Eye (tissue), 1 donor: Measurements from ENCODE around the gene DNASE1L2.
A peak's percentile ranks its signal among the peaks of the same experiment; 100 is the strongest.

Source experiments
- DNase-seq: peaks from one replicate; pipeline ENCODE4 v3.0.0-alpha.2; 2015

Gene DNASE1L2

DNA sequence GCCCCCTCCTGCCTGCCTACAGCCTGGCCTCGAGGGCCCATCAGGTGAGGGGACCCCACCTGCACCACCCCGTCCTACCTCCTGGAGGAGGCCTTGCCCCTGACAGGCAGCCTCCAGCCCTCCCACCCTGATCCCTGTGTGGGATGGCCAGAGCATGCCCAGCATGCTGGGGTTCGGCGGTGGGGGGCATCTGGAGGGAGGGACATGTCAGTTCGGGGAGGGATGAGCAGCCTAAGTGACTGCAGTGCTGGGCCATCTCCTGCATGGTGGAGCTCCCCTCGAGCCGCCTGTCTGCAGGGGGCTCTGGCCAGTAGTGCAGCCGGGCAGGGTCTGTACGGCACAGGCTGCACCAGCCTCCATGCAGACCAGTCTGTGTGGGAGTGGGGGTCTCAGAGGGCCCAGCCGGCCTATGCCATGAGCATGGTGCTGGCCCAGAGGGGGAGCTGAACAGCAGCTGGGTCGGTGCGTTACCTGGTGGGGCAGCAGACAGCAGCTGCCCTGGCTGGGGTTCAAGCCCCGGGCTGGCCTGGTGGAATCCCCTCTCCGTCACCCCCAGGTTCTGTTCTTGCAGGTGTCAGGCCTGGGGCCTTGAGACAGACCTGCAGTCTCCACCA, 35.7 kb downstream of the DNASE1L2 start:
- no peak for DNase-seq

DNA sequence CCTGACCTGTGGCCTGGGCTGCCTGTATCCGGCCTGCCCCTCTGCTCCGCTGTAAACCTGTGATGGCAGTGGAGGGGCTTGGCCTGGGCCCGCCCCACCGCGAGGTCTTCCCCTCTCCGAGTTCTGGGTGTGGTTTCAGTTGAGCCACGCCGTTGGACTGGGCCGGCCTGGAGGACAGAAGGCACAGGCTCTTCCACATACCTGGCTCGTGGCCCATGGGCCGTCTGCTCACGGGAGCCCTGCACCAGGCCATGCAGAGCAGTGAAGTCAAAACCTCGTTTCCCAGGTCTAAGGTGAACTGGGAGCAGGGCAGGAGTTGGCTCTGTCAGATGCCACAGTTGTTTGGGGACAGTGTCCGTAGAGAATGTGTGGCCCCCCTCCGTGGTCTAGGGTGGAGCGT, 37.2 kb downstream of the DNASE1L2 start:
- no peak for DNase-seq

DNA sequence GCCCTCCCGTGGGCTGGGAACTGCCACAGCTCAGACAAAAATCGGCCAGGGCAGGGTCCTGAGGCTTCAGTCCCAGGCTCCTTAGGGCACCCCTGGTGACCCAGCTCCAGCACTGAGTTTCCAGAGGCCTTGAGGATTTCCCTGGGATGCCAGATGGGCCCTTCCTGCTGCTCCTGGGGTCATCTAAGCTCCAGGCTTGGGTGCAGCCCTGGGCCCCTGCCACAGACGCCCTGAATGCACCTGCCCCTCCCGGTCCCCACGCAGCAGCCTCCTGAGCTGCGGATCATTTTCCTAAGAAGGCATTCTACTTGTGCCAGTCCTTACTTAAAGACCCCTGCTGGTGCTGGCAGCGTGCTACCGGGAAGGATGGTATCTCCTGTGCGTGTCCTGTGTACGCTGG, 37.7 kb downstream of the DNASE1L2 start:
- no peak for DNase-seq

DNA sequence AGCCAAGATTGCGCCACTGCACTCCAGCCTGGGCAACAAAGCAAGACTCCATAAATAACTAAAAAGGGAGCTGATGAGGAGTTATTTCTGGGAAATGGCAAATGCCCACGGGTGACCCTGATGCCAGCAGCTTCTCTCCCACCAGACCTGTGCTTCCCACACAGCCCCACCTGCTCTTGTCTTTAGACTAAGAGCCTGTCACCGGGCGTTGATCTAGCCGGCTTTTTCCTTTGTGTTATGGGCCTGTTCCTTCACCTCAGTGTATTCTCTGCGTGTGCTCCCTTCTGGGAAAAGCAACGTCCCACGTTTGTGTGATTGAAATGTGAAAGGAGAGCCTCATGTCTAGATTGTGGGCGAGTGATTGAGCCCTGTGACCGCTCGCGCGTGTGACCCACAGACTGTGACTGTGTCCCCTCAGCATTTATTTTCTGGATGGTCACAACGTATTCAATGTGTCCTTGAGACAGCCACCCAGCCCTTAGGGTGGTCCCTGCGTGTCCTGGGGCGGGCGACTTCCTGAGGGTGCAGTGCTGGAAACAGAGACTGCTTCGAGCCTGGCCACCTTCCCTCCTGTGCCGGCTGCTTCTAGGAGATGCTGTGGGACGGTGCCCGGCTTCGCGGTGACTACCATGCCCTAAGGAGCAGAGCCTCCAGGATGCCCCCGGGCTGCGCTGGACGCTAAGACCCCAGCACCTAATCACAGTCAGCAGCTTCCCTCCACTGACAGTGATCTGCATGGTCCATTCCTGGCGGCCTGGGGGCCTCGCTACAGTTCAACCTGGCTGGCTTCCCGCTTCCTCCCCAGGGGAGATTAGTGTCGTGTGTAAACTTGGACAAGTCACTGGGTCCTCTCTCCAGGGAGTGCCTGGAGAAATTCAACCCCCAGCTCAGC, 39.5 kb downstream of the DNASE1L2 start:
- DNase-seq = no peak

DNA sequence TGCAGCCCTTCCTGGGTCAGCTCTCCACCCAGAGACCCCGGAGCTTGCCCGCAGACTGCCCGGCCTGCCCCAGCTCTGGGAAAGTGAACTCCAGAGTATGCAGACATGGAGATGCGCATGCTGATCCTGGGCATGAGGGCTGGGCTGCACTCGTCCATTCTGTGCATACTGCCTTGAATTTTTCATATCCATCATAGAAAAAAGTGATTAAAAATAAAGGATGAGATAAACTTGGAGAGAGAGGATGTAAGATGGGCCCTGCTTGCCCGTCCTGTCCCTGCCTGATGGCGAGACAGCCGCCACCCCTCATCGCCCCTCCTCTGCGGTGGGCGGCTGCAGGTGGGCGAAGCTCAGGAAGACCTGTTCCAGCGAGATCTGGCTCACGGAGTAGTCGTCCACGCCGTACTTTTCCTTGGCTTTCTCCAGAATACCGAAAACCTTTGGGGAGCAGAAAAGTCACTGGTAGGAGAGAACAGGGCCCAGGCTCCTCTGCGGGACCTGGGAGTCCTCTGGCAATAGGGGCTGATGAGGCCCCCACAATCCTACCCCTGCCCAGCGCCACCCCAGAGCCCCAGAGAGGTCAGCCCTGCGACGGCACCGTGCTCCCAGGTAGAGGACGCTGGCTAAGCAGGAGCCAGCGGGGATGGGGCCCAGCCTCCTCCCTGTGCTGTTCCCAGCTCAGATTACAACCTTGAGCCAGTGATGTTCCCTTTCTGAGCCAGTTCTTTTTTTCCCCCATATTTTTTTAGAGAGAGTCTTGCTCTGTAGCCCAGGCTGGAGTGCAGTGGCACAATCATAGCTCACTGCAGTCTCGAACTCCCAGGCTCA, 40.3 kb downstream of the DNASE1L2 start:
- no peak for DNase-seq

DNA sequence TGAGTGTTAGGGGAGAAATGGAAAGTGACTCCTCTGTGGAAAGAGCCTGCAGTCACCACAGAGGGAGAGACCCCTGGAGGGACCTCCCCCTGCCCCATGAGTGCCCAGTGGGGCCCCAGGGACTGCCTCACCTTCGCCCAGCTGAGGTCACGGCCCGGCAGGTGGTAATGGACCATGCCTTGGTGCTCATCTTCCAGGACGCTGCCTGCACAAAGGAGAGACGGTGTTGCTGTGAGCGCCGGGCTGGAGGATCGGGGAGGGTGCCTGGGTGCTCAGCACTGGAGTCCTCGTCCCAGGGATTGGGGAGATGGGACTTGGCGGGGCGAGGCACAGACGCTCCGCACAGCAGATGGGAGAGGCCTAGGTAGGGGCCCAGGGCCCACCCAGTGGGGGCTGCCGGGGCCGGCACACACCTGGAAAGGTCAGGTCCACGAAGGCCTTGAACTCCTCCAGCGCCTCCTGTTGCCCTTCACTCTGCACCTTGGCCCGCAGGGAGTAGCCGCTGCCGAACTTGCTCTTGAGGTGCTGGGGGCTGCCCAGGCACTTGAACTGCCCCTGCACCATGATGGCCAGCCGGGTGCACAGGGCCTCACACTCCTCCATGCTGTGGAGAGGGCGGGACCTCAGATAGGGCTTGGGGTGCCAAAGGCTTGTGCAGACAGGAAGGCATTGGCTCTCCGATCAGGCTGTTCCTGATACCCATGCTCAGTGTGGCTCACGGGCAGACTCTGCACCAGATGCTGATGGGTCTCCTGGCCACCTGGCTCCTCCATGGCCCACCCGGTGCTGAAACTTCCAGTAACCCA, 41.4 kb downstream of the DNASE1L2 start:
- DNase-seq = no peak

DNA sequence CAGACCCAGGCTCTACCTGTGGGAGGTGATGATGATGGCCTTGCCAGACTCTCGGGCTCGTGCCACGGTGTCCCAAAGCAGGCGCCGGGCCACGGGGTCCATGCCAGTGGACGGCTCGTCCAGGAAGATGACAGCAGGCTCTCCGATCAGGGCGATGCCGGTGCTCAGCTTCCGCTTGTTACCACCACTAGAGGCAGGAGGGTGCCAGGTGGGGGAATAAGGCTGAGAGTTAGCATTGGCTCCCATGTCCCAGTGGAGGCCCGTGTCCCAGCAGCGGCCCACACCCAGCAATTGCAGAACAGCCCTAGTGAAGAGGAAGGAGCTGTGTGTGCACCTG, 42.0 kb downstream of the DNASE1L2 start:
- no peak for DNase-seq

DNA sequence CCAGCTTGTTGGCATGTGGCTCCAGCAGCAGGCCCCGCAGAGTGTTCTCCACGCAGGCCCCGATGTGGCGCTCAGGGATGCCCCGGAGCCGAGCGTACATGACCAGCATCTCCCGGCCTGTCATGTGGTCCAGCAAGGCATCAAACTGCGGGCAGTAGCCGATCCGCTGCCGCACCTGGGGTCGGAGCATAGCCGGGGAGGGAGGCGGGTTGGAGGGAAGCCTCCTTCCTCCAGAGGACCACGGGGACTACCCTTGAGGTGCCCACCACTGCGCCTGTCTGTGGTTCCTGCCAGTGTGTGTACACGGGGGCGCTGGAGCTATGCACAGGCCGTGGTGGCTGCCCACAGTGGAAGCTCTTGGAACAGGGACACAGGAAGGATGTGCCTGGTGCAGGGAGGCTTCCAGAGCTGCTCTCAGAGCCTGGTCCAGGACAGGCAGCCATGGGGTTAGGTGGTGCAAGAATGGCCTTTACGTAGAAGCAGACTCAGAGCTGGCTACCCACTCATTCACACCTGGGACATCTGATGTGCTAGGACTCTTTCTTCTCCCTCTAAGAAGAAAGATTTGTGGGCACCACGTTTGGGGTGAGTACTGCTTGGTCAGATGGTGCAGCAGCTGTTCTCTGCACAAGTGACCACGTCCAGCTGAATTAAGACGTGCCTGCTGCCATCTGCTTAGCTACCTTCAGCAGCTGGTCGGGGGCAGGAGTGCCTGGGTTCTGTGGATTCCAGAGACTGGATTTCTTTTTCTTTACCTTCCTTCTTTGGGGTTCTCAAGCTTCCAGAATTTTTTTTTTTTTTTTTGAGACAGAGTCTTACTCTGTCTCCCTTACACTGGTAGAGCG, 42.9 kb downstream of the DNASE1L2 start:
- DNase-seq = peak; percentile 31

DNA sequence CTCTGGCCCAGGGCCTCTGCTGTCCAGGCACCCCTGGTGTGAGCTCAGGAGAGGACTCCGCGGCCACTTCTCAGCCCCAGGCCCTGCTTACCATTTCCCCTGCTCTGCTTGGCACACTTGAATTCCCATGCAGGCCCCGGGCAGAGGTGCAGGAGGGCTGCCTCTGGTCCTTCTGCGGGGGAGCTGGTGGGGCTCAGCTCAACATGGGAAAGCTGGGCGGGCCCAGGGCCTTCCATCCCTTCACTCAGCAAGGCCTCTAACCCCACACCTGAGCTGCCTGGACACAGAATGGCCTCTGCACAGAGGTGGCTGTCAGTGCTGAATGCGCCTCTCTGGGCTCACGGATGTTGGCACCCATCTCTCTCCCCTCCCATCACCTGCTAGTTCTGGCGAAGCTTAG, 44.2 kb downstream of the DNASE1L2 start:
- DNase-seq = no peak

DNA sequence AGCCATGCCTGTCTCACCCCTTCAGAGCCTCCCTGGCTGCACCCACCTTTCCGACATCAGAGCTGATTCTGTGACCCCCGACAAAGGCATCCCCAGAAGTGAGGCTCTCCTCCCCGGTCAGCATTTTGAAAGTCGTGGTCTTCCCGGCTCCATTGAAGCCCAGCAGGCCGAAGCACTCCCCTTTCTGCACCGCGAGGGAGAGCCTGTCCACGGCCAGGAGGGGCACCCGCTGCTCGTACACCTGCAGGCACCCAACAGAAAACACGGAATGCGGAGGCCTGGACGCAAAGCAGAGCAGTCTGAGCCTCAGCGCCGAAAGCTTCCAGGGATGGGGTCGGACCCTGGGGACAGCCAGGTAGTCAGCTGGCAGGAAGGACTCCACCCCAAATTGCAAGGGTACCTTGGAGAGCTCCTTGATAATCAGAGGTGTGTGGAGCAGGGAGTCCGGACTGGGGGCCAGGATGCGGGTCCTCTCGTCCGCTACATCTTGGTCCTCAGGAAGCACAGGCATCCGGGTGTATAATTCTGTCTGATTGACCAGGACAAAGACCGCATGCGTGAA, 44.8 kb downstream of the DNASE1L2 start:
- DNase-seq = no peak

DNA sequence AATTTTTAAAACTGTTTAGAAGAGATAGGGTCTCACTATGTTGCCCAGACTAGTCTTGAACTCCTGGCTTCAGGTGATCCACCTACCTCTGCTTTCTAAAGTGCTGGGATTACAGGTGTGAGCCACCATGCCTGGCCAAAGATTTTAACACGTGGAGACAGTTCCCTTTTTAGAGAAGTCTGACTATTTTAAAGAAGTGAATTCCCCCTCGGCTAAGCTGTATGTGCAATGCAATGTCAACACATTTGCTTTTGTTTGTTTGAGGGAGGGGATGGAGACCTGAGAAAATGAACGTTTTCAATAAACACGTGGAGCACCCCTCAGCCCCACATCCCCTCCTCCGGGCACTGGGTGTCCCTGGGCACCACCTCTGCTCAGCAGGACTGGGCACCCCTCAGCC, 46.0 kb downstream of the DNASE1L2 start:
- DNase-seq = no peak

DNA sequence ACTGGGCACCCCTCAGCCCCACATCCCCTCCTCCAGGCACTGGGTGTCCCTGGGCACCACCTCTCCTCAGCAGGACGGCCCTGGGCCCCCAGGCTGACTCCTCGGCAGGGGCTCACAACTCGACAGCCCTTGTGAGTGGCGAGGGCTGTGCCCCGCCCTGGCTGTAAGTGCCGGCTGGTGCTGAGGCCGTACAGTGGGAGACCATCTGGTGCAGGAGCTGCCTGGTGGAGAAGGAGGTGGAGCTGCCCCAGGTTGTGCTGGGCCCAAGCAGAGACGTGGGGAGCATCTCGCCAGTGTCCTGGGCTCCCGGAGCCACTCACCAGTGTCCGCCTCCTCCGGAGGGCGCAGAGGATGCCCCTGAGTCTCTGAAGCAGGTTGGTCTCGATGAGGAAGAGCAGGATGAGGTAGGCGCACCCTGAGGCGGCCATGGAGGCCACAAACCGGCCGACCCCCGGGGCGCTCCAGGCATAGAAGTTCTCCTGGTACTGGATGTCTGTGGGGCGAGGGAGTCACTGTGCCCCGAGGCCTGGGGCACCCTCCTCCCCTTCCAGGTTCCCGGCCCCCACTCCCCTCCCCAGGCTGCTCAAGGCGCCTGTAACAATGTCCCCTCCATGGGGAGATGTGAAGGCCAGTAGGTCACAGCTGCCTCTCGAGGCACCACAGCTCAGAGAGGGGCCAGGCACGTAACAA, 46.8 kb downstream of the DNASE1L2 start:
- DNase-seq = no peak

DNA sequence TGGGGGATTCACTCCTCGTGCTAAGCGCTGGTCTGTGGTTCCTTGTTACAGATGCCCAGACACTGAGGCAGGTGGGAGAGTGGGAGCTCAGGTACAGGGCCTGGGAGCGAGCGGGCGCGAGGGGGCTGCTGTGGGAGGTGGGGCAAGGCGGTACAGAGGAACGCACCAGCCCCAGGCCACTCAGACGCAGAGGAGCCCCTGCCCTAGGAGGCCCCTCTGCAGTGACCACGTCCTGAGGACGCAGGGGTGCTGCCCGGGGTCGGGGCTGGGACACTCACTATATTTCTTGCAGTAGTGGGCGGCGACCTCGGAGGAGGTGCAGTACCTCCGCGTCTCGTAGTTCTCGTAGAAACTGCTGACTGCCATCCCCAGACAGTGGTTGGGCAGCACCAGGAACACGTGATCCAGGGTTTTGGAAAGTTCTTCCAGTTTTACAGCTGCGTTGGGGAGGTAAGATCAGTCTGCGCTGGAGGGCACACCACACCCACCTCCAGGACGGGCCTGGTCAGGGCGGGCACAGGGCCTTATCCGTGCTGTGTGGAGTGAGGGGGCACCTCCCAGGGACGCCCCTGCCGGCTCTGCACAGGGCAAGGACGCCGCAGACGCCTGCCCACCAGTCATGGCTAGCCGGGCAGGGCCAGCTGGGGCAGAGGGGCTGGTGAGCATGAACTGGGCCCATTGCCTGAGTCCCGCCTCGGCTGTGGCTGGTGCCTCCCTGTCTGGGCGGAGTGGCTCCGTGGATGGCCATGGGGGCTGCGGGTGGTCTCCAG, 47.9 kb downstream of the DNASE1L2 start:
- DNase-seq = no peak

DNA sequence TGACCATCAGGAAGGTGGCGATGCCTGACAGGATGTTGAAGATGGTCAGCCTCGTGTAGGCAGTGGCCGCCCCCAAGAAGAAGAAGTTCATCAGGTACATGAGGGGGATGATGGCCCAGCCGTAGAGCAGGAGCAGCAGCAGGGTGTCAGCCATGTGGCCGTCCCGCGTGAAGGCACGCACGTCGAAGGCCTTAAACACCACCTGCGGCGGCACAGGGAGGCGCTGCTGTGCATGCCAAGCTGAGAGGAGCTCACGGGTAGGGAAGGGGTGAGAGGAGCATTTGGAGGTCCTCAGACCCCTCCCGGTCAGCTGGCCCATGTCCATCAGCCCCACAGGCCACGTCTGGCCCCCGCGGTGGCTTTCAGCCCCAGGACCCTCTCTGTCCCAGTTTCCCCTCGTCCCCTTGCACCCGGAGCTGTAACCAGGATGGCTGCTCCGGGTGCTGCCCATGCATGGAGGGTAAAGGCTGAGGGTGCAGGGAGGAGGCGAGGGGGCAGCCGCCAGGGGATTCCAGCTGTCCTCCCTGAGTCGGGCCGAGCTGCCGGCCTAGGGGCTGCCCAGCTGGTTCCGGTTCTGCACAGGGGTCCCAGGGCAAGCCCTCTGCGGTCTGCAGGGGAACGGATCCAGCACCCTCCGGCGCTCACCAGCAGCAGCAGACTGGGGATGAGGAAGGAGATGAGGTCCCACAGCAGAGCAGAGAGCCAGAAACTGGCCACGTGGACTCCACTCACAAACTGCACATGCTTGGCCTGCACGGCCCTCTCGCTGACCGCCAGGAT, 48.7 kb downstream of the DNASE1L2 start:
- no peak for DNase-seq

DNA sequence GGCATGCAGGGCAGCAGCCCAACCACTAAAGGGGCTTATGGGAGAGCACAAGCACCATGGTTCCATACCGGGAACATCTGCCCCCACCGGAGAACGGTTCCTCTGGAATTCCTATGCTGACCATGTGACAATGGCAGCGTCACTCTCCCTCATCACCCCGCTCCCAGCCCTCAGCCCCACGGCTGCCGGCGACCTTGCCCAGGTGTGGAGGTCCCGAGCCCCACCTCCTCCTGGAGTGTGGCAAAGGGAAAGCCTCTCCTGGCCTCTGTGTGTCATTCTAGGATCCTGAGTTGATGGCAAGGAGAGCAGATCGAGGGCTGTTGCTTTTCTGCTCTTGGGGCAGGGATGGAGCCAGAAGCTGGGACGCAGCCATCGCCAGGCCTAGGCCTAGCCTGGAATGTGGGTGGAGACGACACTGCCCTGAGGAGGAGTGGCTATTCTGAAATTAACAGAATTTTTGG, 49.5 kb downstream of the DNASE1L2 start:
- no peak for DNase-seq

DNA sequence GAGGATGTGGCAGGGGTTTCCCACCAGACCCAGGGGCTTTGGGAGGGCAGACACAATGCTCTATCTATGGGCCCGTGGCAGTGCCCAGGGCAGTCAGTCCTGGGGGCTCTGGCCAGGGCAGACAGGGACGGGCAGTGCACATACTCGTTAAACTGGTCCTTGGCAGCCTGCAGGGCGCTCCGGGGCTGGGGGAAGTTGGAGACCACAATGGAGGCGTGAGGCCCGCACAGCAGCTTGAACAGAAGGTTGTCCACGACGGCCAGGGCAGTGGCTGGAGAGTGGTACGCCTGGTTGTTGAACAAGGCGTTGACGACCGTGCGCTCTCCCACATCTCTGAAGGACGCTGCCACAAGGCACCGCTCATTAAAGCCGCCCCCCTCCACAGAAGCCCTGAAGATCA, 50.3 kb downstream of the DNASE1L2 start:
- no peak for DNase-seq

DNA sequence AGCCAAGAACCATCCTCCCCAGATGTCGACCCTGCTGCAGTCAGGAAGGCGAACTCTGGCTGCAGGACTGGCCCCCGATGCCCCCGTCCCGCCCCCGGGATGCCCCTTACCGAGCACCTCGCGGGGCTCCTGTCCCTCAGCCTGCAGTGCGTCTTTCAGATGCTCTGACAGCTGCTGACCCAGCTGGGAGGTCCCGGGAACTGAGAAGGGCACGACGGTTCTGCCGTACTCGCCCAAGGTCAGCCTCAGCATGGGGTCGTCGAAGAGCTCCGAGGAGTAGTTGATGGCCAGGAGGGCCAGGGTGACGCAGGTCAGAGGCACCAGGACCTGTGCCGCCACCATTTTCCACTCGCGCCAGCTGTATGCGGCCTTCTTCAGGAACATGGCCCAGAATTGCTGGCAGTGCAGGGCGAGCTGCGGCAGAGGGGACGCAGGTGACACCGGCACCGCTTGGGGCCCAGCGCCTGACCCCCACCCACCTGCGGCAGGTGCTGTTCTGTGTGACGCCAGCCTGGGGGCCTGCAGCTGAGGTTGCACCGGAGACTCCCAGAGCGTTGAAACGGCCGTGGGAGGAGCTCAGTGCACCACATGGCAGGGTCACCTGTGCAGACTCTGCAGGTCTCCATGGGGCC, 51.8 kb downstream of the DNASE1L2 start:
- no peak for DNase-seq
